ENCODE measurements around the gene ZNF664.

Gene ZNF664

DNA sequence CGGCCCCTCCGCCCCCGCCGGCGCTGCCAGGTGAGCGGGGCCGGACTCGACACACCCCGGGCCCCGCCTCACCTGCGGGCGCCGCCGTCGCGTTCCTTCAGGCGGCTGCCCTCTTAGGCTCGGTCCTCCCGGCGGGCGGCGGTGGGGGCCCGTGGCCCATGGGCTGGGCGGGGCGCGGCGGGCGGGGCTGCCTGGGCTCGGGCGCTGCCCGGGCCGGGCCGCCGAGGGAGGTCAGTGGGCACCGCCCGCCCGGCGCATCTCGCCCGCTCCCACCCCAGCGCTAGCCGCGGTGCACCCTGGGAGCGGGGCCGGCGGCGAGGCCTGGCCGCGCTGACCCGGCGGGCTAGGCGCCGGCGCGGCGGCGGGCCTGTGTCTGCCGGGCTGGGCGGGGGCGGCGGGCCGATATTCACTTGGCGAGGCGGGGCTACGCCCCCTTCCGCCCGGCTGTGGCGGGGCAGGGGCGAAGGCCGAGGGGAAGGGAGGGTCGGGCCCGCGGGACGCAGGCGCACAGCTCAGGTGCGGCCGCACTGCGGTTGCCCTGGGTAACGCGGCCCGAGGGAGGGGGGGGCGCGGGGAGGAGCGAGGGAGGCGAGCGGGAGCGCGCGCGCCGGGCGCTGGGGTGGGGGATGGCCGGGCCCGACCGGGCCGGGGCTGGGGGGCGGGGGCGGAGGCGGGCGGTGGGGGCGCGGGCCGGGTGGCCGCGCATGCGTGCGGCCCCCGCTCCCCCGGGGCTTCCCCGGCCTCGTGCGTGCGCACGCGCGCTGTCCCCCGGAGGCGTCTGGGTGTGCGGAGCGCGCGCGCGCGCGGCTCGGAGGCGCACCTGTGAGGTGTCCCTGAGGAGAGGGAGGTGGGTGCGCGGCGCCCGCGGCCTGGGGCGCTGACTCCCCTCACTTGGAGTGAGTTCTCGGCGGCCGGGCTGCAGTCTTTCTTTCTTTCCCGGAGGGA is at the start of gene ZNF664, which contains the start of gene CCDC92:
Gene ZNF664, plus strand, starts transcription at position 759 of the 945 bp plus-strand sequence. CDS start 38,930 bp downstream, outside the sequence.
Gene CCDC92, minus strand, starts transcription at position 375 of the 945 bp plus-strand sequence. CDS start 28,526 bp downstream, outside the sequence.
- peak; percentile 96 for DNase-seq

DNA sequence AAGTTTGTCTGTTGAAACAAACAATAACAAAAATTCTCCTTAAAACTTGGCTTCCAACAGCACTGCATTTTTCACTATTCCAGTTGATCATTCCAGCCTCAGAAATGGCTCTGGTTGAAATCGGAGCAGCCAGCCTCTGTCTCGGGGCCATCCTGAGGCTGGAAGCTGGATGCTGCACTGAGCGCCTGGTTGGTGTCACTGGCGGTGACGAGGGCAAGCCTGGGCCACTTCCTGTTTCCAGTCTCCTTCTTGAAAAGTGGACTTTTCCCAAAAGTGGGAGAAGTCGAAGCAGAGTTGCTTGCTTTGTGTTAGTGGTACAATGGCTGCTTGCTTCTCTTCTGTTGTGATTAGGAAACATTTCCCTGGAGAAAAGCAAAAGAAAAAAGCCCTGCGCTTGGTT is 49.1 kb upstream of the ZNF664 start:
- no peak for DNase-seq

DNA sequence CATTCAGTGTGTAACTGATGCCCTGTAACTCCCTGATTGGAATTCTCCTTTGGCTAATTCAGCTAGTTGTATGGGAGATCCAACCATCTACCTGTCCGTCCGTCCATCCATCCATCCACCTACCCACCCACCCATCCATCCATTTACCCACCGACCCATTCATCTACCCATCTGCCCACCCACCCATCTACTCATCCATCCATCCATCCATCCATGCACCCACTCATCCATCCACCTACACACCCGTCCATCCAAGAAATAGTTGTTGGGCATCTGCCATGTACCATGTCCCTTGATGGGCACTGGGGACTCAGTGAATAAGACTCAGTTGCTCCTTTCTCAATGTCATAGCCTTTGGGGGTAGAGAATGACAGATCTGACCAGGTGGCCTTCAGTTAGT is 48.5 kb upstream of the ZNF664 start:
- DNase-seq: no peak

DNA sequence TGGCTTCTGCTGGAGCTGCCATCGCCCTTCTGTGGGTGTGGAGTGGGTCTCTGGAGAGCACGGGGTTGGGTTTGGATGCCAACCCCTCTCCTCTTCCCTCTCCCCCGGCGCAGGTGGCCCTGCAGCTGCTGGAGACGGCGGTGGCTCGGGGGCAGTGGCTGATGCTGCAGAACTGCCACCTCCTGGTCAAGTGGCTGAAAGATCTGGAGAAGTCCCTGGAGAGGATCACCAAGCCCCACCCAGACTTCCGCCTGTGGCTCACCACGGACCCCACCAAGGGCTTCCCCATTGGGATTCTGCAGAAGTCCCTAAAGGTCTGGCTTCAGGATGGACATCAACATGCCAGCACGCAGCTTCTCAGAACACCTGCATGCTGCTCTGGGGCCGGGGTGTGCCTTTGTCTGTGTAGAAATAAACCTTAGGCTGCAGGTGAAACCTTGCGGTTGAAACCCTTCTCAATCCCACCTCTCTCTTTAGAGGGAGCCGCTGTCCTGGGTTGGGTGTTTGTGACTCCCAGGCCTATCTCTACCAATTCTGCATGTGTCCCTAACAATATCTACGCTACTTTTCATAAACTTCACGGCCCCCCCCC is 44.6 kb upstream of the ZNF664 start:
- DNase-seq: no peak

DNA sequence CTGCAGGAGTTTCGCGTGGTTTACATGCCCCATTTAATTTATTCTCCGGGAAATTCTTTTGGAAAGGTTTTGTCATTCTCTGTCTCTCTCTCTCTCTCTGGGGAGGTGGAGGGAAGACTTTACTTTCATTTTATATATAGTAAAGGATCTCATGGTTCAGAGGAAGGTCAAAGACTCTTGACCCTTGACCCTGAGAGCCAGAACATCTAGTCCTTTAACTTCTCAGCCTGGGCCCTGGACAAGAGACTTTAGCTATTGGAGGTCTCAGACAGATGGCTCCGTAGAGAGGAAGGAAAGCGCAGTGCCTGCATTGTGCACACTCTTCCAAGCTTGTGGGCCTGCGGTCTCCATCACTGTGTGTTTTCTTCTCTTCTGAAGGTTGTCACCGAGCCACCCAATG is 44.1 kb upstream of the ZNF664 start:
- DNase-seq: no peak

DNA sequence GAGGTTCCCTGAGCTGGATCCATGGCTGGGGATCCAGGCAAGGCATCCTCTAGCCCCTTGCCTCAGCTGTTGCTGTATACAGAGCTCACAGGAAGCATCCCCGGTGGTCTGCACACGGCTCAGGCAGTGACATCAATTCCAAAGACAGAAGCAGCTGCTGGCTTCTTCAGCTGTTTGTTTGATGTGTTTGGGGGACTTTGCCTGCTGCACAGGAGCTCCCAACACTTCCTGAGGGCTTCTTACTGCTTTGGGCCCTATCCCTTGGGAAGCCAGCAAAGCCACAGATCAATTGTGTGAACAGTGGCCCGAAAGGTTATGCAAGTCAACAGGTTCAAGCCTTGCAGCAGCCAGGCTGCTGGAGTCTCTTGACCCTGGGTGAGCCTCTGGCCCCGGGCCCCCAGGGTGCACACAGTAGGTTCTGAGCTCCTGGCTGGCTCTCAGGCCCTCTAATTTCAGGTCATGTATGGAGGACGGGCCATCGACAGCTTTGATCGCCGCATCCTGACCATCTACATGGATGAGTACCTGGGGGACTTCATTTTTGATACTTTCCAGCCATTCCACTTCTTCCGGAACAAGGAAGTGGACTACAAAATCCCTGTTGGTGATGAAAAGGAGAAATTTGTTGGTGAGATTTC is 43.0 kb upstream of the ZNF664 start:
- no peak for DNase-seq

DNA sequence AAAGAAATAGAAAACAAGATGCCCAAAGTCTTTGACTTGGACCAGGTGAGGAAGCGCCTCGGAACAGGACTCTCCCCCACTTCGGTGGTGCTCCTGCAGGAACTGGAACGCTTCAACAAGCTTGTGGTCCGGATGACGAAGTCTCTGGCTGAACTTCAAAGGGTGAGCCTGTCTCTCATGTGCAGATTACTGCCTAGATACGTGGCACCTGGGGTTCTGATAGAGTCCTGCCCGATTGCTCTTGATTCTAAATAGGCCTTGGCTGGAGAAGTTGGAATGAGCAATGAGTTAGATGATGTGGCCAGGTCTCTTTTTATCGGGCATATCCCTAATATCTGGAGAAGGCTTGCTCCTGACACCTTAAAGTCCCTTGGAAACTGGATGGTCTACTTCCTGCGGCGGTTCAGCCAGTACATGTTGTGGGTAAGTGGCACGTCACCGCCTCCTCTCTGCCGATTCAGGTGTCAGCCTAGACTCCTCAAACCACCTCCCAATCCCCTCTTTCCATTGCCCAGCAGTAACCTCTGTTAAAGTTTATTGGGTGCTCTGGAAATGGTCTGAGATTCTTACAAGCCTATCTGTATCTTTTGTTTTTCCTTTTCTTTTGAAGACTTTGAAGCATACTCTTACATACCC is 41.2 kb upstream of the ZNF664 start:
- DNase-seq: peak; percentile 20

DNA sequence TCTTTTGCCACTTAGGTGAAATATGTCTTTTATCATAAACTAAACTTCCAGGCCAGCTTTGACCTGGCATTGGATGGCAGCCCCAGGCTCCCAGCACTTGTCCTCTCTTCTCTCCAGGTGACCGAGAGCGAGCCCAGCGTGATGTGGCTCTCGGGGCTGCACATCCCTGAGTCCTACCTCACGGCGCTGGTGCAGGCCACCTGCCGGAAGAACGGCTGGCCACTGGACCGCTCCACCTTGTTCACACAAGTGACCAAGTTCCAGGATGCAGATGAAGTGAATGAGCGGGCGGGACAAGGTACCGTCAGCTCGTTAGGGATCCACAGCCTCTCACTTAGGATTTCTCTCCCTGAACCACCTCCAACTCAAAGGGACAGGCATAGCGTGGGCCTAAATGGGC is 39.8 kb upstream of the ZNF664 start:
- no peak for DNase-seq

DNA sequence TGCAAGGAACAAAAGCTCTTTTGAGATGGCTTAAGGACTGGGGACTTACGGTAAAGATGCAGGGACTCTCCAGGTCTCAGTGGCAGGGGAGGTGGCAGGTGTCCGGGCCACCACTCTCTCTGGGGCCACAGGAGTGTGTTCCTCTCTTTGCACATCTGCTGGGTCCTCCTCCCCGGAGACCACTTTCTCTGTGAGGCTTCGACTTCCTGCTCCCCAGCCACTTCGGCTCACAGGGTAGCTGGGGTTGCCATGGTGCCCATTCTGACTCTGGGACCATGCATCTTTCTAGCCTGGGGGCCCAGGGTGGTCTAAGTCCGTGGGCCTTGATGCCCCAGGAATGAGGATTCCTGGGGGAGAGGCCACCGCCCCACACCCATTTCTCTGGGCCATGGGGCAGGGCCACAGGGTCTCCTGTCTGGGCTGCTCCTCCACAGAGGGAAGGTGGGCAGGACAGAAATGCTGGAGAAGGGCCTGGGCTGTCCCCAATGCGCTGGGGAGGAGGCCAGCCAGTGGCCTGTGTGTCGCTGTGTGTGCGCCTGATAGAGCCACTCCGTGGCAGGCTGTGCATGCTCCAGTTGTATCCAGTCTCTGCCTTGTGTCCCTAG is 38.9 kb upstream of the ZNF664 start:
- no peak for DNase-seq

DNA sequence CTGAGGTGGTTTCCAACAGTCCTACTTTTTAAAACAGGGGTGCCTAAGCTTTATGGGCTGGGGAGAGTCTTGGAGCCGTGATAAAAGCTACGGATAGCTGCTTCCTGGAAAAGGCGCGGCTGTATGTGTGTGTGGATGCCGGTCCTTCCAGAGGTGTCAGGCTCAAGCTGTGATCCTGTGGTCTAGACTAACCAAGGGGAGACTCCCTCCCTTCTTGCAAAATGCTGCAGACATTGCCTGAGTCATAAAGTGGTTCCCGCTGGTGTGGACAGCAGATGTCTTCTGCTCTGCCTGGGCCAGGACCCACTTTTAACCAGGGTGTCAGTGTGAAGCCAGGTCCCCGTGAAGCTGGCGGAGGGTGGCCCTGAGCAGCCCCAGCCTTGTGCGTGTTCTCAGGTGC is 38.2 kb upstream of the ZNF664 start:
- no peak for DNase-seq

DNA sequence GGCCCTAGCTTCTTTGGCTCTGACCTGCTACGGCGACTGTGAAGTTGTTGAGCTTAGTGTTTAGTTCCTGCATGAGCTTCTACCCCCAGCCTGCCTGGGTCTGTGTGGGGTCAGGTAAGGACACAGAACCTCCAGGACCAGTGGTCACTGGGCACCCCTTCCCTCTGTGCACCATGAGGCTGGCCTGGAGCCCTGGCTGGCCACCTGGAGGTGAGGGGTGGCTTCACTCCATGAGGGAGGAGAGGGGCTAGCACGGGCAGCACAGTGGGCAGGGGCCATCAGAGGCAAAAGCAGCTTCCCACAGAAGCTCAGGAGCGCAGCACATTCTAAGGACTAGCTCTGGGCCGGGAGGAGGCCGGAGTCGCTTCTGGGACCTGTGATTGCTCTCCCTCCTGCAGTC is 37.1 kb upstream of the ZNF664 start:
- DNase-seq: no peak

DNA sequence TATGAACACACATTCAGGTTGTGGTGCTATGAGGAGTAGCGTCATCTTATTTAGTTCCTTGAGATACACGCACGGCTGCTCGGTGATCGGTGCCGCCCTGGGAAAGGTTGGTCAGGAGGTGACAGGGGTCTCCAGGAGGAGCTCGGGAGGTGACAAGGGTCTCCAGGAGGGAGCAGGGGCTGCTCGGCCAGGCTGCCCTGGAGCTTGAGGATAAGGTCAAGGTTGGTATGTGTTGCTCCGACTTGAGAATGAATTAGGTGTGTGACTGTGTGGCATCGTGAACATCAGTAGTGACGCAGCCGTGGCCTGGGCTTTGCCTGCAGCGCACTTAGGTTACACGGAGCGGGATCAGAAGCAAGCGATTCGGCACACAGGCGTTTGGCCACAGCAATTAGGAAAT is 36.5 kb upstream of the ZNF664 start:
- no peak for DNase-seq

DNA sequence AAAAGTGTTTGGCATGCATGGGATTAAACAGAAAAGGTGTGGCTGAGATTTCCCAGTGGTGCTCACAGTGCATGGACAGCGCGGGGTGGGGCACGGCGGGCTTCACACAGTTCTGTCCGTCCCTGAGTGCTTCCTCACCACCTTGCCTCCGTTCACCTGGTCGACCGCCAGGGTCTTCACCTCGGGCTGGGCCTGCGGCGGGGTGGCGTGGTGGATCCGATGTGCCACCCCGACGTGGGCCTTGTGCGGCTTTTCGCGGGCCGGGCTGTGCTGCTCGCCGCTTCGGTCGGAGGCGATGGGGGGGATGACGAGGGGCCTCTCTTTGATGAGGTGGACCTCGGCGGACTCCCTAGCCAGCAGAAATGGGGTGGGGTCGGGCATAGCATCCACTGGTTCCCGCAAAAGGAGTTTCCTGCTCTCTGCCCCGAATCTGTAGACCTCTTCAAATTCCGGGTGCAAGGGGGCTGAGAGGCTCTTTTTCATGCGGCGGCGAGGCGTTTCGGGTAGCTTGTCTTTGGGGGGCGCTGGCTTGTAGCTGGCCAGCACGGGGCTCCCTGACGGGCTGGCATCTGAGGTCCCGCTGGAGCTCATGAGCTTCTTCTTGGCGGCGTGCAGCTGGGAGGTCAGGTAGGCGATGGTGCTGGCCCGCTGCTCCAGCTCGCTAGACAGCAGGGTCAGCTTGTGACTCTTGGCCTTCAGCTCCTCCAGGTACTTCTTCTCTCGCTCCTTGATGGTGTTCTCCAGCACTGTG is 35.9 kb upstream of the ZNF664 start:
- DNase-seq: no peak

DNA sequence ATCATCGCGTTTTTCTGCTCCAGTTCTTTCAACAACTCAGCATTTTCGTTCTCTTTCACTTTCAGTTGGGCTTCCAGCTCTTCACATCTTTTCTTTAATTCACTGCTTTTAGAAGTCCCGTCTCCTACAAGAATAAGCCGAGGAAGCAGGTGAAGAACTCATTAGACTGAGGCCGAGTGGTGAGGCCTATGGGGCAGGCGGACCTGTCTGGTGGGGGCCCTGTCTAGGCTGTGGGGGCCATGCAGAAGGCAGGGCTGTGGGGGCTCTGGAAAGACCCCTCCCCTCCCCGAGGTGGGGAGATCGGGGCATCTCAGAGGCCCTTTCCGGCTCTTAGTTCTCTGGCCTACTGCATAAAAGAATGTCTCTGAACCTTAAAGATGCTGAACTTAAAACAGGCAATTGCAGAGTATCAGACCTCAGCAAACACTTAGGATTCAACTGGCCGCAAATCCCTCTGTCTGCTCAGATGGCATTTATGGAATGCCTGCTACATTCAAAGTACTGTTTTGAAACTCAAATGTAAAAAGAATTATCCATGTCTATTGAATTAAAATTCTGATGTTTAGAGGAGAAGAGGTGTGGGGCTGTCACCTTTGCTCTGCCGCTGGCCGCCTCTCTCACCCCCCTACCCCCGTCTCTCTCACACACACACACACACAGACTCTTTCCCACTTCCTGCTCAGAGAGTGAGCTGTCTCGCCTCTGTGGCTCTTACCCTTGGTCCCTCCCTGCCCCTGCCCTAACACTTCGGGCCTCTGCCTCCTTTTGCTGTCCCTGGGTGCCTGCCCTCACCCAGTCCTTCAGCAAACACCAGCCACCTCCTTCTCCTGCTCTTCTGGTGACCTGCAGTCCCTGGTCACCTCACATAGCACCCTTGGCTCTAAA is 35.1 kb upstream of the ZNF664 start:
- DNase-seq: peak; percentile 47

DNA sequence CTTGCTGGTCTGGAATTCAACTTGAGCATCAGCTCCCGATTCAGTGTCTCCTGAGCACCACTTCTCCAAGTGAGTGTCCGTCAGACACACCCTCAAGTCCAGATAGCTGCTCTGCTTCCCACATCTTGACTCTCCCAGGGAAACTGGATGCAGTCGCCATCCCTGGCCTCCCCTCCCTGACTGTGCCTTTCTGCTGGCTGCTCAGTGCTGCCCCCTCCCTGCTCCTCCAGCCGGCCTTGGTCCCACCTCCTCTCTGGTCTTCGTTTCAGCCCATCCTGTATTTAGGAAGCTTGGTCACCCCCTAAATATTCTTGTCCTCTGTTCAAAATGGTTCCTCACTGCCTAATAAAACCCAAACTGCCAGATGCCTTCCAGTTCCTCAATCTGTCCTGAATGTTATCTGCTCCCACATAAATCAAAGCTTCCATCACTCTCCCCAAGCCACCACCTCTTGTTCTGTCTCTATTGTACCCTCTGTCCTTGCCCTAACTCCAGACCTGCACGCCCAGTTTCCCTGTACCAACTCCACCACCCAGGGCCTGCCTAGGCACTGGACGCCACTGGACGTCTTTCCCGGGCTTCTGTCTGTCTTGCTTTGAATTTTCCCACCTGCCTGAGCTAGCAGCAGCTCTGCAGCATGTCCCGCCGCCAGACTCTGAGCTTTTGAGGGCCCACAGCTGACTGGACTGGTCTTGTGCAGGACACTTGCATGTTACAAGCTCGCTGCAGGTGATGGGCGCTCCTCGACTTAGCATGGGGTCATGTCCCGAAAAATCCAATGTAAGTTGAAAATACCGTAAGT is 34.1 kb upstream of the ZNF664 start:
- DNase-seq: no peak

DNA sequence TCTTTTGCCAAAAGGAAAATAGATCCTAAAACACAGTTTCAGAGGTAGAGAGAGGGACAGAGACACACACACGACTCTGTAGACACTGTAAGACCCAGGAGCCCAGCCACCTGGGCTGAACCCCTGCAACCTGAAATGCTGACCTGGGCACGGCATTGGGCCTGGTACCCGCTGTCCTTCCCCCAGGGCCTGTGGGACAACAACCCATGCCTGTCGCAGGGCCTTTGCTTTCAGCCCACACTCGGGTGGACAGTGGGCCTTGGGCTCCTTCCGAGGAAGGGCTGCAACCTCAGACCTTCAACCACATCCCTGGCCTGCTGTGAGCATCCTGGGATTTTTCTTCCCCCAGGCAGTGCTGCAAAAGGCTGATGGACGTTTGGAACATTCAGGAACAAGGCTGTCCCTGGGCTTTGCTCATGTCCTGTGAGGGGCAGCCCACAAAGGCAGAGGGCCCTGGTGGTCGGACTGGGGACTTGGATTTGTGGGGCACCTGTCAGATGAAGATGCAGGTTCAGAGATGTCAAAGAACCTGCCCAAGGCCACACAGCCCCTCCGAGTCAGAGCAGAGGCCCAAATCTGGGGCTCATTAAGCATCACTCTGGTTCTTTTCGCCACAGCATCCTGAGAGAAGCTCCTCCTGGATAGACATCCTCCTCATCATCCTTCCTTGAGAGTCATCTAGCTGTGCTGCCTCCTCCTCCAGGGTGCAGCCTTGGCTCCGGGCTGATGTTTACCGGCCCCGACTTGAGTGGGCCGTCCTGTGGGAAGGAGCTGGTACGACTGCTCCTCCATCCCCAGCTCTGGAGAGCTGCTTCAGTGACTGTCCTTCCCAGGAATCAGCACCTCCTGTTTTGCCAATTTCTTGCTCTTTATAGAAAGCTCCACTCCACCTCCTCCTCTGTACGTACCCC is 33.0 kb upstream of the ZNF664 start:
- no peak for DNase-seq

DNA sequence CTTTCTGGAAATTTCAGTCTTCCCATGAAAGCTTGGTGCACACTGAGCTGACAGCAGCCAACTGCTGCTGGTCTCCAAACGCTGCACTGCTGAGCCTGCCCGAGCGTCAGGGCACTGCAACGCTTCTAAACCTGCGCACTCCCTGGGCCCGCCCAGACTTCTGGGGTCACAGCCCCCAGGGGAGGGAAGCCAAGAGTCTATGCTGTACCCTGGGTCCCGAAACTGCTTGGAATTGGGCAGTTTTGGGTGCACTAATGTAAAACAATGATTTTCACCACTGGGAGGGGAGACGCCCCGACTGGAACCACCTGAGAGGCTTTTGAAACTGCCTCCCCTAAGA is 32.4 kb upstream of the ZNF664 start:
- no peak for DNase-seq

DNA sequence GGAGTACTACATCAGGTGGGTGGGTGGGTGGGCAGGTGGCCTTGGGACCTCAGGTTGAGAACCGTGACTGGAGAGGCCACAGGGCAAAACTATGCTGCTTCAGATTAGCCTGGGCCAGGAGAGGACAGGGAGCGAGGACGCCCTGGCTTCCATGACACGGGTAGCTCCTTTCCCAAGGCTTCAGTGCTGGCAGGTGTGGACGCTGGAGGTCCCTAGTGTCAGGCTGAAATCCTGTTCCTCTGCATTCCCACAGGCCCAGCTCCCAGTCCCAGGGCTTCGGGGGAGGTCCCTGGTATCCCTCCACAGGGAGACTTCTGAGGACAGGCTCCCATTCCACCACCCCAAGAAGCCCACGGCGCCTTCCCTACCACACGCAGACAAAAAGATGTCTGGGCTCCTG is 32.0 kb upstream of the ZNF664 start:
- DNase-seq: no peak

DNA sequence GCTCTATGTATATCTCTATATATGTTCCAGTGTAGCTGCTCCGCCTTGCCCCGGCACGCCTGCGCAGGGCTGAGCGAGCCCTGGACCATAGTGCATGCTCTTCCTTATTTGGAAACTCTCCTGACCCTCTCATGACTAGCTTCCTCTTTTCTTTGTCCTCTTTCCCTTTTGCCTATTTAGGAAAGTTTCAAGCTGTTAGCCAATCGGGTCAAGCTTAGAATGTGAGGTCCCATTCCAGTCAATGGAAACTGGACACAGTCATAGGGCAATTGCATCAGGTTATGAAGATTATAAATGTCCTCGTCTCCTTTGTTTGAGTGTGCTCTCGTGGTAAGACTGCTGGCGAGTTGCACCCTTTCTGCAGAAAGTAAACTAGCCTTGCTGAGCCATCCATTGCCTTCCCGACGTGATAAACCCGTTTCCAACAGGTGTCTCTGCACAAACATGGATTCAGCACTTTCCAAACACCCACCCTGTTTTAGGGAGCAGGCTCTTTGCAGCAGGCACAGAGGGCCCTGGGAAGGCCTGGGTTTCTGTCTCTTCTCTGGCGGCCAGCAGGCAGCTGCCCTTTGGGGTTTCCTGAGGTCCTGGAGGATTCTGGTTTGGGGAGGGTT is 31.3 kb upstream of the ZNF664 start:
- DNase-seq: no peak

All from activated naive CD4-positive, alpha-beta T cell treated with Interleukin-2 at 50 U/mL for 16 hours (primary cell).